HUES48 (cell line): Measurements from ENCODE around the gene RPF1.
"Not testable (repeated sequence)": the region's sequence is repeated elsewhere in the genome, so short reads cannot be mapped to it uniquely, and the experiment has no call there.

Experiments
- H3K27ac ChIP-seq: one replicate; pipeline ENCODE4 v1.7.0; 2013; ENCODE audit warnings: low read depth, low read length, inconsistent platforms
- H3K27me3 ChIP-seq: 2 replicates; pipeline ENCODE4 v1.6.1; 2013; ENCODE audit warnings: mild to moderate bottlenecking, low read length; ENCODE audit not compliant: control insufficient read depth, insufficient read depth
- H3K36me3 ChIP-seq: 2 replicates; pipeline ENCODE4 v1.6.1; 2013; ENCODE audit warnings: low read length; ENCODE audit not compliant: control insufficient read depth, insufficient read depth
- H3K4me1 ChIP-seq: 2 replicates; pipeline ENCODE4 v1.6.1; 2013; ENCODE audit warnings: mild to moderate bottlenecking, low read length; ENCODE audit not compliant: control insufficient read depth, insufficient read depth
- H3K4me3 ChIP-seq: 2 replicates; pipeline ENCODE4 v1.5.1; 2013; ENCODE audit warnings: mild to moderate bottlenecking, low read depth, low read length
- H3K9ac ChIP-seq: 2 replicates; pipeline ENCODE4 v1.6.1; 2013; ENCODE audit warnings: mild to moderate bottlenecking, low read depth, low read length, moderate library complexity
- H3K9me3 ChIP-seq: 2 replicates; pipeline ENCODE4 v1.6.1; 2013; ENCODE audit warnings: low read length; ENCODE audit not compliant: control insufficient read depth, insufficient read depth

Gene RPF1

GRCh38 chr1:84496498-84496897, 17.4 kb downstream of the RPF1 start:
- Histone ChIP-seq H3K9me3 (no peaks in the 10 kb centered on the region), H3K27me3 (no peaks in the 10 kb centered on the region), H3K36me3 (peaks cover 98% of the 10 kb centered on the region), H3K4me3 (no peak overlapping the region), H3K27ac (no peak overlapping the region), H3K4me1 (peaks cover 12% of the 10 kb centered on the region), H3K9ac (no peak overlapping the region)

- Histone ChIP-seq H3K9me3 (no peaks in the 10 kb centered on the region), H3K27me3 (no peaks in the 10 kb centered on the region), H3K27ac (no peak overlapping the region), H3K4me3 (no peak overlapping the region), H3K9ac (no peak overlapping the region), H3K36me3 (peaks cover 86% of the 10 kb centered on the region), H3K4me1 (peaks cover 16% of the 10 kb centered on the region)
Observed at GRCh38 chr1:84497631-84498275, 18.7 kb downstream of the RPF1 start.

GRCh38 chr1:84502927-84503326, 23.9 kb downstream of the RPF1 start:
- Histone ChIP-seq H3K4me3 (no peak overlapping the region), H3K36me3 (peaks cover 37% of the 10 kb centered on the region), H3K9me3 (no peaks in the 10 kb centered on the region), H3K9ac (no peak overlapping the region), H3K4me1 (peaks cover 31% of the 10 kb centered on the region), H3K27ac (no peak overlapping the region), H3K27me3 (peaks cover 7% of the 10 kb centered on the region)

- Histone ChIP-seq H3K9me3 (no peaks in the 10 kb centered on the region), H3K36me3 (peaks cover 18% of the 10 kb centered on the region), H3K4me3 (peak overlapping the region; percentile 83), H3K9ac (peak overlapping the region; percentile 82; the same call in 1 of the 2 replicates), H3K27me3 (peaks cover 7% of the 10 kb centered on the region), H3K4me1 (peaks cover 30% of the 10 kb centered on the region), H3K27ac (peak overlapping the region; percentile 95)
Observed at GRCh38 chr1:84504580-84505492, 25.8 kb downstream of the RPF1 start.

GRCh38 chr1:84505493-84506001, 26.5 kb downstream of the RPF1 start:
- peaks cover 7% of the 10 kb centered on the region for H3K27me3 ChIP-seq
- no peaks in the 10 kb centered on the region for H3K9me3 ChIP-seq
- peak overlapping the region; percentile 83 for H3K4me3 ChIP-seq
- H3K36me3 ChIP-seq: peaks cover 11% of the 10 kb centered on the region
- H3K27ac ChIP-seq: peak overlapping the region; percentile 95
- peaks cover 25% of the 10 kb centered on the region for H3K4me1 ChIP-seq
- H3K9ac ChIP-seq: peak overlapping the region; percentile 82

GRCh38 chr1:84506002-84506728, 27.1 kb downstream of the RPF1 start, which contains the start of the genes GNG5 and SPATA1:
GNG5 (minus strand) TSS chr1:84506581; CDS start chr1:84506091, 490 bp downstream.
SPATA1 (plus strand) TSS chr1:84506386; CDS start chr1:84516360, 9,974 bp downstream.
- H3K9ac ChIP-seq: peak within 1 kb of the TSS; percentile 82
- H3K27ac ChIP-seq: peak within 1 kb of the TSS; percentile 95
- peaks cover 22% of the 10 kb centered on the region for H3K4me1 ChIP-seq
- H3K4me3 ChIP-seq: peak within 1 kb of the TSS; percentile 83
- peaks cover 7% of the 10 kb centered on the region for H3K27me3 ChIP-seq
- H3K9me3 ChIP-seq: no peaks in the 10 kb centered on the region
- peaks cover 4% of the 10 kb centered on the region for H3K36me3 ChIP-seq

GRCh38 chr1:84506729-84507453, 27.8 kb downstream of the RPF1 start:
- H3K36me3 ChIP-seq: no peaks in the 10 kb centered on the region
- H3K9ac ChIP-seq: peak overlapping the region; percentile 39; the same call in 1 of the 2 replicates
- H3K27ac ChIP-seq: peak overlapping the region; percentile 95
- no peaks in the 10 kb centered on the region for H3K9me3 ChIP-seq
- H3K4me3 ChIP-seq: peak overlapping the region; percentile 83
- H3K4me1 ChIP-seq: peaks cover 15% of the 10 kb centered on the region
- H3K27me3 ChIP-seq: peaks cover 7% of the 10 kb centered on the region

GRCh38 chr1:84507887-84508286, 28.8 kb downstream of the RPF1 start:
- not testable (repeated sequence) for H3K27me3 ChIP-seq, H3K9ac ChIP-seq, H3K4me3 ChIP-seq, H3K36me3 ChIP-seq, H3K9me3 ChIP-seq, H3K27ac ChIP-seq
- H3K4me1 ChIP-seq: peaks cover 15% of the 10 kb centered on the region

GRCh38 chr1:84508510-84508909, 29.4 kb downstream of the RPF1 start:
- Histone ChIP-seq H3K27ac (no peak overlapping the region), H3K27me3 (peaks cover 7% of the 10 kb centered on the region), H3K9ac (no peak overlapping the region)

GRCh38 chr1:84509029-84509428, 30.0 kb downstream of the RPF1 start:
- Histone ChIP-seq H3K9me3 (no peaks in the 10 kb centered on the region), H3K9ac (no peak overlapping the region), H3K27me3 (peaks cover 7% of the 10 kb centered on the region), H3K27ac (no peak overlapping the region), H3K4me3 (no peak overlapping the region), H3K36me3 (no peaks in the 10 kb centered on the region), H3K4me1 (peaks cover 10% of the 10 kb centered on the region)

More at GRCh38 chr1:84508510-84508909, 29.4 kb downstream of the RPF1 start:
- Histone ChIP-seq H3K4me3 (no peak overlapping the region), H3K4me1 (peaks cover 15% of the 10 kb centered on the region), H3K9me3 (no peaks in the 10 kb centered on the region), H3K36me3 (no peaks in the 10 kb centered on the region)
